NT2/D1 (cell line): ENCODE data around the gene CIAO3.

Experiments used
- YY1 ChIP-seq: IDR thresholded peaks from 2 replicates; pipeline ENCODE4 v1.6.1; 2011; ENCODE audit not compliant: insufficient read length, insufficient read depth
- ZNF274 ChIP-seq: IDR thresholded peaks from 2 replicates; pipeline ENCODE4 v1.6.1; 2011; ENCODE audit warnings: mild to moderate bottlenecking, low read depth, low read length

DNA sequence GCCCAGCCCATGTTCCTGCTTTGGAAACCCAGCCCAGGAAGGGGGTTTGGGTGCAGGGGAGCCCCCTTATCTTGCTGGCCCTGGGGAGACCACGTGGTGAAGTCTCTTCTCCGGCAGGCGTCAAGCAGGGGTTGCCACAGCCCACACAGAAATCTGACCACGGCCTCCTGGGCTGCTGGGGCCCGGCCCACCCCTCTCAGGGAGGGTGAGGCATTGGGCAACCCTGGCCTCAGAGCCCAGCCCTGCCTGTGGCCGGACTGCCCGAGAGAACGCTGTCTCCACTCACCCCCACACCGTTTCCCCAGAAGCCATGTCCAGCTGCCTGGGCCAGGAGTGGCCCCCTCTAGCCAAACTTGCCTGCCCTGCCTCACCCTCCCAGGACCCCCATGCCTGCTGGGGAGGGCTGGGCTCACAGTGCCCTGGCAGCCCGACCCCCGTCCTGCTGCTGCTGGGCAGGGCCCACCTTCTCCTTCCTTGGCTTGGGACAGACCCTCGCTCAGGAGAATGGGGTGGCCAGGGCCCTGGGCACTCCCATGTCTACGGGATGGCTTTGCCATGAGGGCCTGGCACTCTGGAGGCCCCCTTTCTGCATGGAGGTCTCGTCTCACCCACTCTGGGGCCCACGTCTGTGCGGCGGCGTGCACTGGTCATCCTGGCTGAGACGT, 40.7 kb upstream of the CIAO3 start:
- no peak for TF ChIP-seq YY1
- no peak for TF ChIP-seq ZNF274
